Neutrophil (primary cell): ENCODE measurements around the gene CBY1.

Experiments
- H3K27ac ChIP-seq: fragments of 200-600 bp; sonication (generic); 2 replicates; pipeline ENCODE4 v1.5.1; 2016; ENCODE audit warnings: mild to moderate bottlenecking, moderate library complexity
- H3K27me3 ChIP-seq: fragments of 200-600 bp; sonication (generic); 2 replicates; pipeline ENCODE4 v1.6.0; 2016; ENCODE audit warnings: mild to moderate bottlenecking
- H3K36me3 ChIP-seq: fragments of 200-600 bp; sonication (generic); 2 replicates; pipeline ENCODE4 v1.5.1; 2017
- H3K4me1 ChIP-seq, 2 experiments: fragments of 200-600 bp in 1 of 2; sonication (generic) in 1 of 2; 1 replicate in 1 of 2; 2 replicates in 1 of 2; pipeline versions ENCODE4 v1.5.1 to v1.6.1; 2013 to 2016; ENCODE audit warnings: low read depth in 1 of 2, low read length in 1 of 2, mild to moderate bottlenecking in 1 of 2, moderate library complexity in 1 of 2; ENCODE audit not compliant: control insufficient read depth in 1 of 2, insufficient read depth in 1 of 2
- H3K4me3 ChIP-seq, 2 experiments: fragments of 200-600 bp in 1 of 2; sonication (generic) in 1 of 2; 1 replicate in 1 of 2; 2 replicates in 1 of 2; pipeline ENCODE4 v1.5.1; 2013 to 2016; ENCODE audit warnings: low read depth in 1 of 2, low read length in 1 of 2, mild to moderate bottlenecking in 1 of 2, moderate library complexity in 1 of 2
- H3K9me3 ChIP-seq: fragments of 200-600 bp; sonication (generic); 2 replicates; pipeline ENCODE4 v1.5.1; 2016
- CTCF ChIP-seq: fragments of 200-600 bp; sonication (generic); IDR thresholded peaks from 2 replicates; pipeline ENCODE4 v1.5.1; 2016; ENCODE audit warnings: antibody characterized with exemption

The CBY1 gene

GRCh38 chr22:38720350-38720749 lies 63.9 kb downstream of the CBY1 start:
- Histone ChIP-seq H3K4me3 (no peak overlapping the region), H3K9me3 (no peaks in the 10 kb centered on the region), H3K4me1 (peaks cover 0 to under 1% of the 10 kb centered on the region in 2 experiments), H3K27ac (no peak overlapping the region), H3K36me3 (peaks cover 97% of the 10 kb centered on the region), H3K27me3 (no peaks in the 10 kb centered on the region)
- no peak for TF ChIP-seq CTCF

- peaks cover 97% of the 10 kb centered on the region for H3K36me3 ChIP-seq
- no peak for TF ChIP-seq CTCF
- H3K4me1 ChIP-seq = no peaks in the 10 kb centered on the region
Measured at GRCh38 chr22:38721551-38721950, 65.1 kb downstream of the CBY1 start.

More at GRCh38 chr22:38721551-38721950, 65.1 kb downstream of the CBY1 start:
- H3K9me3 ChIP-seq = no peaks in the 10 kb centered on the region
- no peak overlapping the region for H3K27ac ChIP-seq
- H3K4me3 ChIP-seq = no peak overlapping the region
- H3K27me3 ChIP-seq = no peaks in the 10 kb centered on the region
